Measurements from ENCODE around the gene CYP3A5. TPM values are rescaled to one million over a fixed set of nuclear protein-coding genes. Genes with fewer than 3 reads are reported as not detected.

The CYP3A5 gene
- total and polyA plus RNA-seq, 2 of the 8 experiments (the other 6 are each of a cell fraction or from before 2014, with no cell fraction given), result 0.06 TPM; not detected in 1

- no peak for TF ChIP-seq CHD7 (IDR thresholded peaks at IDR 0.05; ENCODE audit: insufficient replicate concordance, low read length)
- no peak for TF ChIP-seq SP4 (IDR thresholded peaks at IDR 0.05; ENCODE audit: low read length)
- TF ChIP-seq NANOG (IDR thresholded peaks at IDR 0.05; ENCODE audit: insufficient read depth, low read depth, low read length, poor library complexity, severe bottlenecking), result no peak
Observed at GRCh38 chr7:99642027-99642426, 37.8 kb downstream of the CYP3A5 start (continued).

All from H1 (cell line).